GM19452 (cell line): ENCODE measurements around the gene DLX4.

Source experiments
- ATAC-seq: cut with Tn5 transposase; IDR thresholded peaks from one replicate; pipeline ENCODE4 v1.9.1; 2021; ENCODE audit not compliant: unreplicated experiment

Gene DLX4

DNA sequence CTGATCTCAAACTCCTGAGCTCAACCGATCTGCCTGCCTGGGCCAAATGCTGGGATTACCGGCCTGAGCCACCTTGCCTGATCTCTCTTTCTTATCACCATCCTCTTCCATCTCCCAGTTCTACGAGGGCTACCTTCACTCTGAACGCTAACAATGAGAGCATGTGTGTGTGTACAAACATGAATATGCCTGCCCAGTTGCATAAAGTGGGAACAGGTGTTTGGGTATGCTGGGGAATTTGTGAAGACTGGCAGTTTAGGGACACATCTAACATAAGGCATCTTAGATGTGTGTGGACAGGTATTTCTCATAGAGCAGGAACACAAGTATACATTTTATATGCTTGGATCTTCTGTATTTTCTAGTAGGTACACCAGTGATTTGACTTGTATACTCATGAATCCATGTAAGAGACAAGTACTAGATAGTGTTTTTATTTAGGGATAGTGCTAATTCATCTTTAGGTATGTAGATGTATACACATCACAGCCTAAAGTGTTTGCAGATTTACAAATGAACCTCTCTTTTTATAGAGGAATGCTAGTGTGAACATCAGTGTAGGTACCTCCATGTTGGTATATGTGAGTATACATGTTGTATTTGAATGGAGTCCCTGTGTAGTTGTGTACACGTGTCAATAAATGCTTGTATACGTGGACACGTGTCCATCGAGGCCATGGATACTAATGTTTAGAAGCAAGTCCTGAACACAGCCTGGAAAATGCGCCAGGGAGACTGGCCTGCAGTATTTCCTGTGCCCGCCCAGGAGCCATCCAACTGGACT lies 1.2 kb upstream of the DLX4 start:
- ATAC-seq: no peak

DNA sequence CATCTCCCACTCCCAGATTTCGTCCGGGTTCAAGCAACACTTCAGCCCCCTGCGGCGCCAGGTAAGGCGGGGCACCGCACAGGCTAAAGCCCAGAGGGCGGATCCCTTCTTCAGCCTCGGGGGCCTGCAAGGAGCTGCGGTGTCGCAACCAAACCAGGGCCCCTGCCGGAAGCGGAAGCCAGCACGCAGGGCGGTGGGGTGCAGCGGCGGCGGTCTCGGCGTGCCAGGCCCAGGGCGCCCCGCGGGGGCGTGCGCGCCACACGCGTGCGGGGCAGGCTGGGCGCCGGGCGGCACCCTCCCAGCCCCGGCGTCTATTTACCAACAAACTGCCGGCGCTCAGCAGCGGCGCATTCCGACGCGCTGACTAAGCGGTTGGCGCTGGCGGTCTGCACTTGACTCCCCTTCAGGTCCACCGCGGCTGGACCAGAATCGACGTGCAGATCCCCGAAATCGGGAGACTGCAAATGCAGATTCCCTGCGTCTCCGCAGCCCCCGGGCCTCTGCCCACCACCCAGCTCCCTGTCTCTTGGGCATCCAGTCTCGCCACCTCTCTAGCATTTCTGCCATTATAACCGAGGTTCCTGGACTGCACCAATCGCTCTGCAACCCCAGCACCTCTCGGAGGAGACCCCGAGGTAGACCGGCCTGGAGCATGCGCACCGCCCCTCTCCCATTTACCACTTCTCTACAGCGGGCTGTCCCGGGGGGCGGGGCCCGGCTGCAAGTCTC lies 421 bp upstream of the DLX4 start:
- ATAC-seq: no peak

DNA sequence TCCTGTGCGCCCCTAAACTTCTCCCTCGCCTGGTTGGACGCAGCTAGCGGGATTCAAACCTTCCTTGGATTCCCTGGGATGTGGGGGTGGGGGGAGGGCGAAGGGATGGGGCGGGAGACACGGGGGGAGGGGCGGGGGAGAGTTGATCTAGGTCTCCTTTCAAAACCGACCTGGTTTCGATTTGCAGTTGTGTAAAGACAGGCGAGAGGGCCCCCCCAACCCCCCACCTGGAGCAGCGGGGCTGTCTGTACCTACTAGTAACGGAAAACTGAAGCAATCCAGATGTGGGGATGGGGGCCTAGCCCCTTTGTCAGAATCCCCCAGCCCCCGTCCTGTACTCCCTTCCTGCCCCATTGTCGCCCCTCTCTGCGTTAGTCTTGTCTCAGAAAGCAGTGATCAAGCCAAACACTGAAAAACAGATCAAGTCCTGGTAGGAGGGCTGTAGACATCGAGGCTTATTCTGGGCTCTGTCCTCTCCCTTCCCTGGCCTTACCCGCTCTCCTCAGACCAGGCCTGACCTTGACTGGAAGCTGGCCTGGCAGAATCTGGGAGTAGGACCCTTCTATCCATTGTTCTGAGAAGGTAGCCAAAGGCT lies 902 bp downstream of the DLX4 start:
- ATAC-seq: no peak

DNA sequence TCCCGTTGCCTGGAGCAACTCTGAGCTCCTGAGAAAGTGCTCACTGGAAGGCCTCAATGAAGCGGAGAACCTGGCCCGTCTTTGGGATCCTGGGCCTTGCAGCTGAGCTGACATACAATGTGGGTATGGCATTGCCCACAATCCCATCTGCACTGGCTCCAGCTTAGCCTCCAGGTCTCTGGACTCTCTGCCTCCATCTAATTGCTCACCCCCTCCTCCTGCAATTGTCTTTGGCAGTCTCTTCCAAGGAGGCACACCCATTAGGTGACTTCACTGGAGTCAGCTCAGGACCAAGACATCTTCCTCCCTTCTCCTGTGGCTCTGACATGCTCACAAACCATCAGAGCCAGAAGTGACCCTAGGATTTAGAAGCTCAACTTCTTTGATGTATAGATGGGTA lies 1.5 kb downstream of the DLX4 start:
- no peak for ATAC-seq

- ATAC-seq: no peak
Measured at GRCh38 chr17:49971199-49971847, 2.3 kb downstream of the DLX4 start.

GRCh38 chr17:49971848-49972485 lies 3.0 kb downstream of the DLX4 start:
- ATAC-seq: no peak

- ATAC-seq: no peak
Measured at GRCh38 chr17:49972486-49973270, 3.7 kb downstream of the DLX4 start.

GRCh38 chr17:49973271-49973615 lies 4.3 kb downstream of the DLX4 start:
- no peak for ATAC-seq

DNA sequence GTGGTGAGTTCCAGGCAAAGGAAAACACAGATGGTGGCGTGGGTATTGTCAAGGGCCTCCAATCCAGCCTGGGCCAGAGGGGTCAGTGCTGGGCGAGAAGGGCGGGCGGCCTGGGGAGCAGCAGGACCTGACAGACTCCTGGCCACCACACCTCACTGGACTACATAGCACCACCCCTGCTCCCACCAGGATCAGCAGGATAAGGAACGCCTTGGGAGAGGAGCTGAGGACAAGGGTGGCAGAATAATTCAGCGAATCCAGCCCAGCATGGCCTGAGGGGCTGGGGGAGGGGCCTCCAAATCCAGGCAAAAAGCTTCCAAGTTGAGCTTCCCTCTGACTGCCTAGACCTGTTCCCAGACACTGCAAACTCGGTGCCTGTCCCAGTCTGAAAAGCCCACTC lies 6.5 kb downstream of the DLX4 start:
- ATAC-seq: no peak

DNA sequence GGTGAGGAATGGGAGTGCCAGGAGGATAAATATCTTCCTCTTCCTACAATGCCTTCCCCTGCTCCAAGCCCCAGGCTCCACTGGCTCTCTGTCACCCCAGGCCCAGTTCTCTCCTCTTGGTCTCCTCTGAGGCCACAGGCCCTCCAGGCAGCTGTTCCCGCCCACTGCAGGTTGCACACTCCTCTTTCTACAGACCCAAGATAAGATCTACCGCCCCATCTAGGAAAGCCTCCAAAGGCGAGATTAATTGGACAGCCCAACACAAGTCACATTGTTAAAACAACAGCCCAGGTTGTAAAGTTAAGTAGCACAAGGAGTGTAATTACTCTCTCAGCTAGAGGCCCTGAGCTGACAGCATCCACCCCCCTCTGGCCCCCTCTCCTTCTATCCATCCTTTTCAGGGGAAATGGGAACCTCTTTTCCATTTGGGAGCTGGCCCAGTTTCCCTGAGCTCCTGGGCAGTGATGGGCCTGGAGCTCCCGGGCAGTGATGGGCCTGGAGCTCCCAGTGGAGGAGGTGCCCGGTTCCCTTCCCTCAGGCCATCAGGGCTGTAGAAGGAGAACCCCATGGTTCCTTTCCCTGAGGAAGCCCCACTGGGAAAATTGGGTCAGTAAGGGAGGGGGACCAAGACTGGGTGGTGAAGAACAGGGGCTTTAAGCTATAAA lies 7.3 kb downstream of the DLX4 start:
- no peak for ATAC-seq

GRCh38 chr17:49976828-49977202 lies 7.8 kb downstream of the DLX4 start:
- no peak for ATAC-seq

- no peak for ATAC-seq
Measured at GRCh38 chr17:49977463-49978389, 8.7 kb downstream of the DLX4 start.

GRCh38 chr17:49978501-49978900 lies 9.5 kb downstream of the DLX4 start:
- no peak for ATAC-seq

GRCh38 chr17:49979748-49980479 lies 10.9 kb downstream of the DLX4 start:
- ATAC-seq: no peak

- ATAC-seq: no peak
Measured at GRCh38 chr17:49980703-49981197, 11.8 kb downstream of the DLX4 start.

- ATAC-seq: no peak
Measured at GRCh38 chr17:49984283-49984682, 15.3 kb downstream of the DLX4 start.

- ATAC-seq: no peak
Measured at GRCh38 chr17:49984776-49985175, 15.8 kb downstream of the DLX4 start.
